PC-3 (cell line): ENCODE results near the gene CACNA1B. TPM values are rescaled to one million over a fixed set of nuclear protein-coding genes. Genes with fewer than 3 reads are reported as not detected.

ENCODE experiments used
- ATAC-seq: fragments of 200-7000 bp; cut with Tn5 transposase; 2 replicates; pipeline ENCODE4 v1.9.1; 2020; ENCODE audit warnings: mild to moderate bottlenecking, moderate library complexity
- BruUV-seq: library from RNA; stranded (reverse); fragments of 400-500 nt; replicated peaks from 2 replicates; lab custom pipeline; 2021; lab: Mats Ljungman, UMichigan
- CTCF ChIA-PET: fragments of 300-600 bp; sonication (Branson Sonifier 250); formaldehyde crosslinking; loops from one replicate; lab custom pipeline; 2022; ENCODE audit warnings: antibody characterized with exemption; lab: Charles Lee
- POLR2A ChIA-PET: fragments of 300-600 bp; sonication (Branson Sonifier 250); formaldehyde crosslinking; loops from one replicate; lab custom pipeline; 2022; ENCODE audit warnings: antibody characterized with exemption; ENCODE audit not compliant: unreplicated experiment; lab: Charles Lee
- DNase-seq: peaks from one replicate; pipeline ENCODE4 v3.0.0-alpha.2; 2015
- H2AFZ ChIP-seq: fragments of 300-600 bp; sonication (generic); 2 replicates; pipeline ENCODE4 v1.6.0; 2016; ENCODE audit warnings: antibody characterized with exemption, low read length
- H3F3A ChIP-seq: fragments of 300-600 bp; sonication (generic); one replicate; pipeline ENCODE4 v1.6.0; 2017; ENCODE audit warnings: antibody characterized with exemption, low read length, control low read depth, mild to moderate bottlenecking; ENCODE audit not compliant: unreplicated experiment
- H3K27ac ChIP-seq: fragments of 300-600 bp; sonication (generic); 2 replicates; pipeline ENCODE4 v1.5.1; 2016; ENCODE audit warnings: mild to moderate bottlenecking, low read length
- H3K27me3 ChIP-seq: fragments of 300-600 bp; sonication (generic); 2 replicates; pipeline ENCODE4 v1.6.1; 2016; ENCODE audit warnings: low read length, mixed read lengths
- H3K36me3 ChIP-seq: fragments of 300-600 bp; sonication (generic); 2 replicates; pipeline ENCODE4 v1.6.1; 2016; ENCODE audit warnings: low read depth, mixed run types, low read length, mixed read lengths
- H3K4me1 ChIP-seq: fragments of 300-600 bp; sonication (generic); 2 replicates; pipeline ENCODE4 v1.5.1; 2016; ENCODE audit warnings: low read length; ENCODE audit not compliant: insufficient read depth
- H3K4me2 ChIP-seq: fragments of 300-600 bp; sonication (generic); 2 replicates; pipeline ENCODE4 v1.6.0; 2016; ENCODE audit warnings: low read length
- H3K4me3 ChIP-seq: fragments of 300-600 bp; sonication (generic); 2 replicates; pipeline ENCODE4 v1.5.1; 2016; ENCODE audit warnings: mild to moderate bottlenecking, low read length, mixed read lengths
- H3K79me2 ChIP-seq: fragments of 300-600 bp; sonication (generic); 2 replicates; pipeline ENCODE4 v1.6.1; 2017; ENCODE audit warnings: low read length, mixed read lengths
- H3K9ac ChIP-seq: fragments of 300-600 bp; sonication (generic); 2 replicates; pipeline ENCODE4 v1.6.0; 2016; ENCODE audit warnings: mild to moderate bottlenecking, low read length
- H3K9me2 ChIP-seq: fragments of 300-600 bp; sonication (generic); replicated peaks from 2 replicates; pipeline ENCODE4 v1.6.1; 2016; ENCODE audit warnings: mixed run types, low read length, mixed read lengths
- H3K9me3 ChIP-seq: fragments of 300-600 bp; sonication (generic); 2 replicates; pipeline ENCODE4 v1.6.1; 2016; ENCODE audit warnings: low read length, mixed read lengths
- H4K20me1 ChIP-seq: fragments of 300-600 bp; sonication (generic); 2 replicates; pipeline ENCODE4 v1.6.1; 2016; ENCODE audit warnings: low read length, mixed read lengths
- CTCF ChIP-seq: fragments of 300-600 bp; sonication (generic); conservative IDR thresholded peaks from 2 replicates; pipeline ENCODE4 v1.5.1; 2017; ENCODE audit warnings: antibody characterized with exemption, low read depth, mild to moderate bottlenecking, low read length
- EZH2 ChIP-seq: fragments of 300-600 bp; sonication (generic); IDR thresholded peaks from one replicate; pipeline ENCODE4 v1.6.1; 2017; ENCODE audit warnings: antibody characterized with exemption, mild to moderate bottlenecking, low read length; ENCODE audit not compliant: unreplicated experiment
- EZH2phosphoT487 ChIP-seq: fragments of 300-600 bp; sonication (generic); IDR thresholded peaks from 2 replicates; pipeline ENCODE4 v1.6.1; 2018; ENCODE audit warnings: mild to moderate bottlenecking, antibody characterized with exemption, low read length, borderline replicate concordance
- intact Hi-C: fragments of 100-400 bp; cut with micrococcal nuclease; formaldehyde crosslinking; loops from 2 replicates; pipeline ENCODE4 v1.9.0; 2023
- total RNA-seq: library from RNA; depleted of rRNA; stranded (reverse); fragments of >200 nt; gene quantifications from 2 replicates; pipeline ENCODE4 v1.2.3, GENCODE V29; 2014

CACNA1B gene
- total RNA-seq, 1 experiment from 2014 or later: not detected

GRCh38 chr9:137892424-137893191, 15.0 kb downstream of the CACNA1B start:
- no peak overlapping the region for H3K4me3 ChIP-seq
- no peaks in the 10 kb centered on the region for H3K36me3 ChIP-seq
- no peaks in the 10 kb centered on the region for H3K9me2 ChIP-seq
- no peaks in the 10 kb centered on the region for H4K20me1 ChIP-seq
- no peak overlapping the region for H3K27ac ChIP-seq
- intact Hi-C loops: no loop called here
- BruUV-seq: no TSS peak
- ATAC-seq (no peak), DNase-seq (no peak)
- no peak overlapping the region for H2AFZ ChIP-seq
- H3K27me3 ChIP-seq: peaks cover 15% of the 10 kb centered on the region
- H3K79me2 ChIP-seq: no peaks in the 10 kb centered on the region
- no peak for TF ChIP-seq CTCF
- TF ChIP-seq EZH2: no peak
- ChIA-PET CTCF (no interaction called here), POLR2A (no interaction called here)
- H3K4me1 ChIP-seq: no peaks in the 10 kb centered on the region
- H3K4me2 ChIP-seq: no peak overlapping the region
- no peaks in the 10 kb centered on the region for H3F3A ChIP-seq
- H3K9ac ChIP-seq: no peak overlapping the region
- H3K9me3 ChIP-seq: no peaks in the 10 kb centered on the region

- H3F3A ChIP-seq: no peaks in the 10 kb centered on the region
- no peak for DNase-seq
- BruUV-seq: no TSS peak
- no peaks in the 10 kb centered on the region for H3K36me3 ChIP-seq
- ChIA-PET CTCF (no interaction called here), POLR2A (no interaction called here)
- H4K20me1 ChIP-seq: no peaks in the 10 kb centered on the region
- H3K9me3 ChIP-seq: no peaks in the 10 kb centered on the region
- no peak overlapping the region for H3K4me3 ChIP-seq
- H3K79me2 ChIP-seq: no peaks in the 10 kb centered on the region
- no peak overlapping the region for H3K9ac ChIP-seq
- no peak overlapping the region for H2AFZ ChIP-seq
- H3K4me1 ChIP-seq: no peaks in the 10 kb centered on the region
- H3K4me2 ChIP-seq: no peak overlapping the region
- peaks cover 15% of the 10 kb centered on the region for H3K27me3 ChIP-seq
- no peak for ATAC-seq
- intact Hi-C loops: no loop called here
- H3K27ac ChIP-seq: no peak overlapping the region
- no peak for TF ChIP-seq EZH2
- TF ChIP-seq CTCF: no peak
- TF ChIP-seq EZH2phosphoT487: no peak
- H3K9me2 ChIP-seq: no peaks in the 10 kb centered on the region
Observed at GRCh38 chr9:137893670-137894069, 16.1 kb downstream of the CACNA1B start.

DNA sequence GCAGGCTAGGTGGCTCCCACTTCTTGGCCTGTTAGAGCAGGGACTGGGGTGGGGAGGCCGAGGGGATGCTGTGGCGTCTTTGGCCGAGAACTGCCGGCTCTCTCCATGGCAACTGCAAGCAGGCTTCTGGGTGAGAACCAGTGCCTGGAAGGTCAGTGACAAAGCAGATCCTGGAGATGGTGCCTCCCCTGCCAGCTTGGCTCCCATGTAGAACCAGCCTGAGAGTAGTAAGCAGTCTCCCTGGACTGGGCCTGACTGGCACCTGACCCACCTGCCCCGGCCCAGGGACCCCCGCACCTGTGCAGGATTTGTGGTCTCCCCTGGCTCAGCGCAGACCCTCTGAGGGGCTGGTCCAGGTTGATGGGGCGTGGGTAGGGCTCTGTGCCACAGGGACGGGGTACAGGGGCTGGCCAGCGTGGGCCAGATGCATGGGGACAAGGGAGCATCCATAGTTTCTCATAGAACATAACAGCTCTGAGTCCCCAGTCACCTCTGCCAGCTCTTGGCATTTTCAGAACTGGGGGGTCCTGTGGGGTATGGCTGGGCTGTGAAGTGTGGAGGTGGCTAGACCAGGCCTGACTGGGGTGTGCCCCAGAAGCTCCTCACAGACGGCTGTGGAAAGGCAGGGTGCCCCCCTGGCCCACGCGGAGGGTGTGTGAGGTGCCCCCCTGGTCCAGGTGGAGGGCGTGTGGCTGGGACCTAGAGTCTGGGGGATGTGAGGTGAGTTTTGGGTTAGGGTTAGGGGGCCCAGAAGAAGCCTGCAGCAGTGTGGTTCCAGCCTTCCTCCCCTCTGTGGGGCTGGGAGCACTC, 22.2 kb downstream of the CACNA1B start:
- DNase-seq: no peak
- CTCF ChIA-PET: no interaction called here

More for the DNA sequence above, 22.2 kb downstream of the CACNA1B start:
- Histone ChIP-seq H3F3A (no peaks in the 10 kb centered on the region), H3K27me3 (peaks cover 47% of the 10 kb centered on the region), H3K9me2 (no peaks in the 10 kb centered on the region), H2AFZ (no peak overlapping the region), H3K27ac (no peak overlapping the region), H3K4me3 (no peak overlapping the region), H3K4me2 (no peak overlapping the region), H3K79me2 (no peaks in the 10 kb centered on the region), H4K20me1 (no peaks in the 10 kb centered on the region), H3K9ac (no peak overlapping the region), H3K9me3 (no peaks in the 10 kb centered on the region), H3K36me3 (no peaks in the 10 kb centered on the region), H3K4me1 (no peaks in the 10 kb centered on the region)
- intact Hi-C loops: no loop called here
- BruUV-seq: no TSS peak
- TF ChIP-seq EZH2phosphoT487: no peak
- TF ChIP-seq CTCF: no peak
- TF ChIP-seq EZH2: no peak
- POLR2A ChIA-PET: no interaction called here
- no peak for ATAC-seq
